ENCODE measurements around the gene PPP2R3B. TPM values are rescaled to one million over a fixed set of nuclear protein-coding genes. Genes with fewer than 3 reads are reported as not detected.
"Not testable (repeated sequence)": the region's sequence is repeated elsewhere in the genome, so short reads cannot be mapped to it uniquely, and the experiment has no call there.

Gene PPP2R3B, protein sequence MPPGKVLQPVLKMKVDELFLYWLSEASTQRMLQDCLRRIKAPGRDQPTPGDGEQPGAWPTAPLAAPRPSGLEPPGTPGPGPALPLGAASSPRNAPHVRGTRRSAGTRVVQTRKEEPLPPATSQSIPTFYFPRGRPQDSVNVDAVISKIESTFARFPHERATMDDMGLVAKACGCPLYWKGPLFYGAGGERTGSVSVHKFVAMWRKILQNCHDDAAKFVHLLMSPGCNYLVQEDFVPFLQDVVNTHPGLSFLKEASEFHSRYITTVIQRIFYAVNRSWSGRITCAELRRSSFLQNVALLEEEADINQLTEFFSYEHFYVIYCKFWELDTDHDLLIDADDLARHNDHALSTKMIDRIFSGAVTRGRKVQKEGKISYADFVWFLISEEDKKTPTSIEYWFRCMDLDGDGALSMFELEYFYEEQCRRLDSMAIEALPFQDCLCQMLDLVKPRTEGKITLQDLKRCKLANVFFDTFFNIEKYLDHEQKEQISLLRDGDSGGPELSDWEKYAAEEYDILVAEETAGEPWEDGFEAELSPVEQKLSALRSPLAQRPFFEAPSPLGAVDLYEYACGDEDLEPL
- 24.6 and 27.1 TPM in 2 replicates for total RNA-seq

DNA sequence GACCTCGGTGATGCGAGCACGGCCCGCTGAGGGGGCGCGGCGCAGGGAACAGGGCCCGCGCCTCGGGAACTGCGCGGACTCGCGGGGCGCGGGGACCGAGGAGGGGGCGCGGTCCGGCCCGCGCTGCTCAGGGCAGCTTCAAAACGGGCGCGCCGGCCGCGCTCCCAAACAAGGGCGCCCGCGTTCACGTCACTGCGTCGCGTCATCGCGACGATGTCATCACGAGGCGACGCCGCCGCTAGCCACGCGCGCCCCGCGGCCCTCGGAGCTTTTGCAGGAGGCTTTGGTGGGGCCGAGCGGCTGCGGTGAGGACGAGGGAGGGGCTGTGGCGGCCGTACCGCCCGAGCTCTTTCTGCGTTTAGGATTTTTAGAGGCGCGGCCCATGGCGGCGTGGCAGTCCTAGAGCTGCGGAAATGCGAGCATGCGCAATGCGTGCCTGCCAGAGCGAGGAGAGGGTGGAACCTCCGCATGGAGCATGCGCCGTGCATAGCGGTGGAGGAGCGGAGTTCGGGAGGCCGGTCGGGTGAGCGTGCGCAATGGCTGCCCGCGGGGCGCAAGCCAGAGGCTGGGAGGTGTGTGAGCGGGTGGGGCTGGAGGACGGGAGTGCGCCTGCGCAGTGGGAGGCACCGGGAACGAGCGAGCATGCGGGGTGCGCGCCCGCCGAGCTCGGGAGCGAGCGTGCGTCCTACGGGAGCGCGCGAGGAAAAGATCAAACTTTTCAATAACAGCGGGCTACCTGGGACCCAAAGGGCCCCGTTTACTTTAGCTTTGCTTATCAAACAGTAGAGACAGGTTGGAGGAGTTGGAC, at the start of gene PPP2R3B:
TSS of gene PPP2R3B (minus strand) at position 140 of the 808 bp plus-strand sequence. CDS start 216 bp downstream, outside the sequence.
- intact Hi-C loops (cut with micrococcal nuclease), result loop anchor here (1.0 to 2.0 kb wide), 9 partner anchors 14 to 1148 kb away; partner anchors contain the start of genes GTPBP6 and SLC25A6

DNA sequence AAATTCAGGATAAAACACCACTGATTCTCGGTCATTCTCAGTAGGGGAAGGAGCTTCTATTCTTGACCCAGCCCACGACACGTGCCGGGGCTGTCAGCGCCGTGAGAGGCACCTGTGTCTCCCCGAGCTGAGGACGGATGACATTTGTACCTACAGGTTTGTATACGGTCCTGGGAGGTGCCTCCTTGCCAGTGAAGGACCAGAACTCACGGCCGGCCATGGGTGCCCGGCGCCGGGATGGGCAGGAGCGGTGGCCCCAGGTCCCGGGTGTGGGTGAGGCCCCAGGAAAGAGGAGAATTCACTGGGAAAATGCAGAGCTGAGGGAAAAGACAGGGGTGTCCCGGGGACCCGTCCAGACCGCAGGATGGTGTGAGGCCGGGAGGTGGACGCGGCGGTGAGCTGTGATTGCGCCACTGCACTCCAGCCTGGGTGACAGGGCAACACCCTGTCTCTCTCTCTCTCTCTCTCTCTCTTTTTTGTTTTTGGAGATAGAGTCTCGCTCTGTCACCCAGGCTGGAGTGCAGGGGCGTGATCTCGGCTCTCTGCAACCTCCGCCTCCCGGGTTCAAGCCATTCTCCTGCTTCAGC, 48.9 kb upstream of the PPP2R3B start:
- intact Hi-C loops (cut with micrococcal nuclease), result no loop called here

DNA sequence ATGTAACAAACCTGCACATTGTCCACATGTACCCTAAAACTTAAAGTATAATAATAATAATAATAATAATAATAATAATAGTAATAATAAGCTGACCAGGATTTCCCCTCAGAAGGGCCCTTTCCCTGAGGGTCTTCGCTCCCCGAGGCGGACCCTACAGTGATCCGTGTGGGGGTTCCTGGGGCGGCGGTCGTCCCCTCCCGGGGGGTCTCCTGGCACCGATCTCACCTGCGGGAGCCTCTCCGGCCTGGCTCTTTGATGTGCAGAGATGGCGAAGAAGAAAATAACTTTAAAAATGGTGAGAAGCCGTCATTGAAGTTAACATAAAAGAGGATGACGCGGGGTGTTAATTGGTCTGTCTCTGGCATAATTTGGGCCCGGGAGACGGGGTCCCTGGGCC, 48.2 kb upstream of the PPP2R3B start:
- intact Hi-C loops (cut with micrococcal nuclease), result no loop called here

DNA sequence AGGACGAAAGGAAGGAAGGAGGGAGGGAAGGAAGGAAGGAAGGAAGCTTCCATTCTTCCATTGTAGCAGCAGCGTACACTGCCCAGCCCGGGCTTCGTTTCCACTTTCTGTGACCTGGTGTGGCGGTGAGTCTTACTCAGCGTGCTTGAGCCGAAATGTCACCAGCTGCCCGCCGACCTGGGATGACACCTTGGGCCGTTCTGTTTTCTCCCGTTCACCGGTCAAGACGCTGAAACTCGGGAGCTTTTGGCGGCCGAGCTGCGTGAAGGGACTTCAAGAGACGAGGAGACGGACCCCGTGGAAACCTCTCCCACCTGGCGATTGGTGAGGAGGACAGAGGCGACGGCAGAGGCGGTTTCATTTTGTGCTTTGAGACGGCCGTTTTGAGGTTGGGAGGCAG, 47.1 kb upstream of the PPP2R3B start:
- intact Hi-C loops (cut with micrococcal nuclease), result no loop called here

DNA sequence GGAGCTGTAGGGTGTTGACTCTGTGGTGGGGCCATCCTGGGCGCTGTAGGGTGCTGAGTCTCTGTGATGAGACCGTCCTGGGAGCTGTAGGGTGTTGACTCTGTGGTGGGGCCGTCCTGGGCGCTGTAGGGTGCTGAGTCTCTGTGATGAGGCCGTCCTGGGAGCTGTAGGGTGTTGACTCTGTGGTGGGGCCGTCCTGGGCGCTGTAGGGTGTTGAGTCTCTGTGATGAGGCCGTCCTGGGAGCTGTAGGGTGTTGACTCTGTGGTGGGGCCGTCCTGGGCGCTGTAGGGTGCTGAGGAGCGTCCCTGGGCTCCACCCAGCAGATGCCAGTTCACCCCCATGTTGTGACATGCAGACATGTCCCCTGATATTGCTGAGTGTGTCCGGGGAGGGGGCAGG, 46.0 kb upstream of the PPP2R3B start:
- intact Hi-C loops (cut with micrococcal nuclease), result not testable (repeated sequence)

DNA sequence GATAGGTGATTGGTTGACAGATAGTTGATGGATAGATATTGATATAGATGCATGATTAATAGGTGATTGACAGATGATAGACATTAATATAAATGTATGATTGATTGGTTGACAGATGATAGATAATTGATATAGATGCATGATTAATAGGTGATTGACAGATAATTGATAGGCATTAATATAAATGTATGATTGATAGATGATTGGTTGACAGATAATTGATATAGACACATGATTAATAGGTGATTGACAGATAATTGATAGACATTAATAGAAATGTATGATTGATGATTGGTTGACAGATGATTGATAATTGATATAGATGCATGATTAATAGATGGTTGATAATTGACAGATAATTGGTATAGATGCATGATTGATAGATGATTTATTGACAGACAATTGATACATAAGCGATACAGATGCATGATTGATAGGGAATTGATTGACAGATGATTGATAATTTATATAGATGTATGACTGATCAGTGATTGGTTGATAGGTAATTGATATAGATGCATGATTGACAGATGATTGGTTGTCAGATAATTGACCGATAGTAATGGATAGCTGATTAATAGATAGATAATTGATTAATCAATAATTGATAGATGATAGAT, 44.9 kb upstream of the PPP2R3B start:
- intact Hi-C loops (cut with micrococcal nuclease), result no loop called here

DNA sequence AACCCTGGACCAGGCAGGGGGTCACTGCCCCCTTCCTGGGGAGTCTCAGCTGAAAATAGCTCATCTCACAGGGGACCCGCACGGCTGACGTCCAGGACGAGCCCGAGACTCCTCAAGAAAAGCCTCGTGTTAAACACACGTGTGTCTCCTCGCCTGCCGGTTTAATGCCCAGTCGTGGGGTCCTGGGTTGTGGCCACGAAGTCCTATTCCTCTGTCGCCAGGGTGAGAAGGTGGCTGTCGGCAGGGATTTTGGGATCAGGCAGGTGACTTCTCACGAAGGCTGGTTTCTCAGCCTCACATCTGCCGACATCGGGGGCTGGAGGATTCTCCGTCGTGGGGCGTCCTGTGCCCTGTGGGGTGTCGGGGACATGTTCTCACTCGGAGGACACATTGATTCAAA, 44.3 kb upstream of the PPP2R3B start:
- intact Hi-C loops (cut with micrococcal nuclease), result no loop called here

DNA sequence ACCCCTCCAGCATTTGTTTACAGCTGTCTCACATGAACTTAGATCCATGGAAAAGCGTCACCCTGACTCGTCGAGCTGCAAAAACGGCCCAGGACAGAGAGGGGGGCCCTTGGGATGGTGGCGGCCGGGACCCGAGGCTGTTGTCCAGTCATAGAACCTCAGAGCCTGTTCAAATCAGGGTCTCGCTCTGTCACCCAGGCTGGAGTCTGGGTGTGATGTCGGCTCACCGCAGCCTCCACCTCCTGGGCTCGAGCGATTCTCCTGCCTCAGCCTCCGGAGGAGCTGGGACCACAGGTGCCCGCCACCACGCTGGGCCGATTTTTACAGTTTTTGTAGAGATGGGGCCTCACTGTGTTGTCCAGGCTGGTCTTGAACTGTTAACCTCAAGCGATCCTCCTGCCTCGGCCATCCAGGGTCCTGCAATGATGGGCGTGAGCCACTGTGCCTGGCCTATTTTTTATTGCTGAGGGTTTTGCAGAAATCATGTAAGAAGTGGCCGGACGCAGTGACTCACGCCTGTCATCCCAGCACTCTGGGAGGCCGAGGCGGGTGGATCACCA, 42.6 kb upstream of the PPP2R3B start:
- intact Hi-C loops (cut with micrococcal nuclease), result no loop called here

DNA sequence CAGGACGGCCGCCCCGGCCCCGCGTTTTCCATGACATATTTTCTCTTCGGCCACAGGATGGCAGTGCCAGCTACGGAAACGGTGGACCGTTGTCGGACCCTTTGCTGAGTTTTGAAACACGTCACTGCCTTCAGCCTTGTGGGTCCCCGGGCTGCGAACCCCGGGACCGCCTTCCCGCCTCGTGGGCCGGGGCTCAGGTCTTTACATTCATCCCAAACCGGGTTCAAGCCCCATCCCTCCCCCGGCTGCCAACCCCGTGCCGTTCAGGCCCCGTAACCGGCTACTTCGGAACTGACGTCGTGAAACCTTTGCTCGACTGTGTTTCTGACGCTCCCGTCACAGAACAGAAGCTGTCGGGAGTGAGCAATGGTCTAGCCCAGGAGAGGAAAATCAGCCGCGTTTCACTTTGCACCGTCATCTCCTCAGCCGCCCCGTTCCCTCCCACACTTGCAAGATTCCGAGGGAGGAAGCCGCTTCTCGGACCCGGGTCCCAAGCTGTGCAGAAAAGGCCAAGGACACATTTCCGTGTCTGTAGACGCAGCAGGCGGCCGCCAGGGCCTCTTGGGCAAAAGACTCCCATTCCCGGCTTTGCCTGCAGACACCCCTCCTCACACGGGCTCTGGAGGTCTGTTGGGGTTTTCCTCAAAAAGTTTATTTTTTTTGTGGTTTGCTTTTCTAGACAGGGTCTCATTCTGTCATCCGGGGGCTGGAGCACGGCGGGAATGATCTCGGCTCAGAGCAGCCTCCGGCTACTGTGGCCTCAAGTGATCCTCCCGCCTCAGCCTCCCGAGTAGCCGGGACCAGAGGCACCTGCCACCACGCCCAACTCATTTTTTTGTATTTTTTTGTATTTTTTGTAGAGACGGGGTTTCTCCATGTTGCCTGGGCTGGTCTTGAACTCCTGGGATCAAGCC, 41.4 kb upstream of the PPP2R3B start:
- intact Hi-C loops (cut with micrococcal nuclease), result no loop called here

DNA sequence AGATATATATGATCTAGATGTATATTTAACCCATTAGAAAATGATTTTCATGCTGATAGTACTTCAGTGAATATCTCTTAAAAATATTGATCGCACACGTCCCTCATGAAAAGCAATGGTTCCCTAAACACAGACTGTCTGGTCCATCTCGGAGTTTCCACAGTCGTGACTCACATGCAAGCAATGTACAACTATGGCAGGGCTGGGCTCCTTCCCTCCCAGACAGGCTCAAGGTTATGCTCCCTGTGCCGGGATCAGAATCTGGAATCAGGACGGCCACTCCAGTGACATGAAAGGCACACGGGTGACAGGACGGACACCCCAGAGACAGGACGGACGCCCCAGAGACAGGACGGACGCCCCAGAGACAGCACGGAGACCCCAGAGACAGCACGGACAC, 40.2 kb upstream of the PPP2R3B start:
- intact Hi-C loops (cut with micrococcal nuclease), result no loop called here

DNA sequence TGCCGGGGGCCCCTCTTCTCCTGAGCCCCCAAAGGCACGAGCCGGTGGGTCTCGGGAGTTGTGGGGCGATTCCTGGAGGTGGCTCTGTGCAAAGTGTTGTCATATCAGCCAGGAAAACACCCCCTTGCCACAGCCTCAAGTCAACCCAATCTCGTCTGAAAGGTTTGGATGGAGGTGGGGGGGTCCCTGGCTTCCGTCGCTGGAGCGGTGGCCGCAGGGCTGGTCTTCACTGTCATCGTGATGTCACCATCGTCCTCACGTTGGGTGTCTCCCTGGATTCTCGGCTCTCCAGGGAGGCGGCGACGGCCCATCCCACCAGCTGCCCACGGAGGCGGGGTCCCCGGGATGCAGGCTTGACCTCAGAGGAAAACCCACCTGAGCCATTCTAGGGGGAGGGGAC, 38.3 kb upstream of the PPP2R3B start:
- intact Hi-C loops (cut with micrococcal nuclease), result no loop called here

DNA sequence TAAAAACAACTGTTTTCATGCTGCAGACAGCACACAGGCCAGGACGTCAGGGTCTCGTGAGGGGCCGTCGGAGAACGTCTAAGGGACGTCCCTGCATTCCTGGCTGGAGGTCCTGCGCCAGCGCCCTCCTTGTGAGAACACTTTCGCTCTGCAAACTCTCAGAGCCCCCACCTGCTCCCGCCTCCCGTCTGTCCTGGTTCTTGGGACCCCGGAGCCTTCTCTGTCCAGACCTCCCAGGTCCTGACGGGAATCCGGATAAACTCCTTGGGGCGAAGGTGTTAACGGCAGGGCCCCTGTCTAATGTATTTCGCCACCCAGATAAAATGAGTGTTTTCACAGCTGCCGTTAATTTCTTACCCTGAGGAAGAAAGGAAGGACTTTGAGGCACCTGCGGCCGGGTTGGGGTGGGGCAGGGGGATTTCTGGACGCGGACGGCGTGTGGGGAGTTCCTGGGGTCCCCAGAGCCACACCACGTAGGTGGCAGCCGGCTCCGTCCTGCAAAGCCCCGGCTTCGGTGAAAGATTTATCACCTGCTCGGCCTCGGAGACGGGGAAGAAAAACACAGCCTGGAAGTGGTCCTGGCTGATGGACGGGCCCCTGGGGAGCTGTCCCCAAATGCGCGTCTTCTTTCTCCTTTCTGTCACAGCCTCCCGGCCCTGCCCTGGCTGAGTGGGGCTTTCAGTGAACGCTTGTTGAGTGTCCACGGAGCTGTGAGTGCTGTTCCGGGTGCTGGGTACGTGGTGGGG, 35.1 kb upstream of the PPP2R3B start:
- intact Hi-C loops (cut with micrococcal nuclease), result no loop called here

DNA sequence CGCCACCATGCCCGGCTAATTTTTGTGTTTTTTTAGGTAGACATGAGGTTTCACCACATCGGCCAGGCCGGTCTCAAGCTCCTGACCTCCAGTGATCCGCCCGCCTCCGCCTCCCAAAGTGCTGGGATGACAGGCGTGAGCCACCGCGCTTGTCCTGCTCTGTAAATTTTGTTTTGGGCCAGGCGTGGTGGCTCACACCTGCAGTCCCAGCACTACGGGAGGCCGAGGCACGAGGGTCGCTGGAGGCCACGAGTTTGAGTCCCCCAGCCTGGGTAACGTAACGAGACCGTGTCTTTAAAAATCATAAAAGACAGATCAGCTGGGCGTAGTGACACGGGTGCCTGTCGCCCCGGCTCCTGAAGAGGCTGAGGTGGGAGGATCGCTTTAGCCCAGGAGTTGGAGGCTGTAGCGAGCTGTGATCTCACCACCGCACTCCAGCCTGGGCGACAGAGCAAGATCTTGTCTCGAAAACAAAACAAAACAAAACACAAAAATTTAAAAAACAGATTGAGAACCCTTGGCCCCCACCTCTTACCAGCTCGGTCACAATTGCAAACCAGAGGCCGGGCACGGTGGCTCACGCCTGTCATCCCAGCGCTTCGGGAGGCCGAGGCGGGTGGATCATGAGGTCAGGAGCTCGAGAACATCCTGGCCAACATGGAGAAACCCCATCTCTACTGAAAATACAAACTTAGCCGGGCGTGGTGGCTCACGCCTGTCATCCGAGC, 34.0 kb upstream of the PPP2R3B start:
- intact Hi-C loops (cut with micrococcal nuclease), result no loop called here

DNA sequence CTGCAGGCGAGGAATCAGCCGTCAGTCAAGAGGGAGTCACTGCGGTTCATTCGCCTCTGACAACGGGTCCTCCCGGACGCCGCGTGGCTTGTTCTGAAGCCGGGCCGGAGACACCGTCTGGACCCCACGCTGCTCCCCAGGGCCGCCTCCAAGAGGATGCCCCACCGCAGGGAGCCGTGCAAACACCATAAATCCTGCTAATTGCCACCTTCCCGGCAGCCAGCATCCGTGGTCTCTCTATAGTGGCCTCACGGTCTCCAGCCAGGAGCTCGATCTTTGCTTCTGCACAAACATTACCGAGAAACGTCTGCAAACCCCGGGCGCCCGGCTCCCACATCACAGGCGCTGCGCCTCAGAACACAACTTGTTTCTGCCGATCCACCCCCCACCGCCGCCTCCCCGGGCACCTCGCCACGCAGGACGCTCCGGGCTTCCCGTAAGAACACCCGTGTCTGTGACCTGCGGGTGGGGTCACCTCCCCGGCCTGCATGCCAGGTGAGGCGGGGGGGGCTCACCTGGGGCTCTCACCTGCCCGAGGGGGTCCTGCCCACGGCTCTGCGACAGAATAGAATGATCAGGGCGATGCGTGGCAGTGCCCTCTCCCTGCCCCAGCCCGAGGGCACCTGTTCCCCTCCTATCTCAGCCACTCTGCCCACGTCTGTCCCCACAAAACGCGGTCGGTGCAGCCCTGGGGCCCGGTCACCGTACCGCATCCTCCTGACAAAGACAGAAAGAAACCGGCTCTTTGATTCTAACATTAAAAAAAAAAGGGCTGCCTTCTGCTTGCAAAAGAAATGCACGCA, 32.4 kb upstream of the PPP2R3B start:
- intact Hi-C loops (cut with micrococcal nuclease), result no loop called here

DNA sequence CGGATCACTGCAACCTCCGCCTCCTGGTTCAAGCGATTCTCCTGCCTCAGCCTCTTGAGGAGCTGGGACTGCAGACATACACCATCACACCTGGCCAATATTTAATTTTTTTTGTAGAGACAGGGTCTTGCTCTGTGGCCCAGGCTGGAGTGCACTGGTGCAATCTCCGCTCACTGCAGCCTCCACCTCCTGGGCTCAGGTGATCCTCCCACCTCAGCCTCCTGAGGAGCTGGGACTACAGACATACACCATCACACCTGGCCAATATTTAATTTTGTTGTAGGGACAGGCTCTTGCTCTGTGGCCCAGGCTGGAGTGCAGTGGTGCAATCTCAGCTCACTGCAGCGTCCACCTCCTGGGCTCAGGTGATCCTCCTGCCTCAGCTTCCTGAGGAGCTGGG, 28.8 kb upstream of the PPP2R3B start:
- intact Hi-C loops (cut with micrococcal nuclease), result not testable (repeated sequence)

DNA sequence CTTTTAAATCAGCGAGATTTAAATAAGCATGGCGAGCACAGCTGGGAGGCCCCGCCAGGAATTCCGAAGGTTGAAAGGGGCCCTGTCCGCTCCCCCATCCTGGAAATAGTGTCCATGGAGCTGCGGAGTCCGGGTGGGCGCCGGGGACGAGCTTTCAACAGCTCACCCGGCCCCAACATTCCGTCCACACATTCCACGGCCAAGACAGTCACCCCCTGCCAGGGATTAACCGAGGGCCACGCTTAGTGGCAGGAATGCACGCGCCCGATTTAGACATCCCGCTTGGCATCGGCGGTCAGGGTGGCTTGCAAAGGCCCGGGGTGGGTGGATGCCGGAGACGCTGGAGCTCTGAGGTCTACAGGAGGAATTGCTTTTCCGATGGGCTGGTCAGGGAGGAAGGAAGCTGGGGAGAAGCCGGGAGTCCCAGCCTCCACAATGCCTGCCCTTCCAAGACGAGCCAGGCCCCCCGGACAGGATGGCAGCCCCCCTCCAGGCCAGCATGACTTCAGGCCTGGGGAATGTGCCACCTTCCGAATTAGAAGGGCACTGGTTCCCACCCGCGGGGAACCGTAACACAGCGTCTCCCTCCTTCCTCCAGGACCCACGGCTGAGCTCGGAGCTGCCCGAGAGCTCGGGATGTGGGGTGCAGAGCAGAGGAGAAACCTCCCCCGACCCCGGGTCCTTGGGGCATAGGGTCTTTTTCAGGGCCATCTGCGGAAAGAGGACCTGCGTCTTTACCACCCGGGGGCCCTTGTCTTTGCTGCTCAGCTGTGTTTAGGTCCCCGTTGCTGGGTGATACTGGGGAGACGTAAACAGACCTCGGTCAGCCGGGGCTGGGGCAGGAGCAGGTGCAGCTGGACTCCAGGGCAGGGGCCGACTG, 26.9 kb upstream of the PPP2R3B start:
- intact Hi-C loops (cut with micrococcal nuclease), result no loop called here

DNA sequence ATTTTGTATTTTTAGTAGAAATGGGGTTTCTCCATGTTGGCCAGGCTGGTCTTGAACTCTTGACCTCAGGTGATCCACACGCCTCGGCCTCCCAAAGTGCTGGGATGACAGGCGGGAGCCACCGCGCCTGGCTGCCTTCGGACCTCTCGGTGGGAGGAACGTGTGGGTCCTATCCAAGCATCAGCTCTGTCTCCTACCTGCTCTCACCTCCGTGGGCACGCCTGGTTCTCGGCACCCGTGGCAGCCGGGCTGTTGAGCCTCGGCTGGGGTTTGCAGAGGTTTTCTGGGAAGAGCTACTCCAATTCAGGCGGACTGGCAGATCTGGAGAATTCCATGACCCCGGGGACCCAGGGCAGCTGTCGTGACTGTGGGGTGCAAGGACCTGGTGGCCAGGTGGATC, 23.6 kb upstream of the PPP2R3B start:
- intact Hi-C loops (cut with micrococcal nuclease), result no loop called here
